Natural killer cell (primary cell): Measurements from ENCODE around the gene CAMTA1. TPM values are rescaled to one million over a fixed set of nuclear protein-coding genes. Genes with fewer than 3 reads are reported as not detected.

Experiments used
- ATAC-seq, 3 donors: fragments of 150-1000 bp in 2 of 3; fragments of 200-7000 bp in 1 of 3; cut with Tn5 transposase; 1 replicate in 1 of 3; 2 replicates in 2 of 3; pipeline ENCODE4 v1.10.0; 2021; ENCODE audit warnings: mild to moderate bottlenecking in 2 of 3, moderate library complexity in 2 of 3
- DNase-seq, 2 donors: peaks; one replicate each; pipeline versions ENCODE4 v3.0.0 to v3.0.0-alpha.2; 2013 to 2021; ENCODE audit warnings: mixed read lengths in 1 of 2
- H3K27ac ChIP-seq: one replicate; pipeline ENCODE4 v1.5.1; 2013; ENCODE audit warnings: mild to moderate bottlenecking, low read length
- H3K27me3 ChIP-seq: one replicate; pipeline ENCODE4 v1.6.1; 2013; ENCODE audit warnings: low read length; ENCODE audit not compliant: control insufficient read depth, insufficient read depth
- H3K36me3 ChIP-seq: one replicate; pipeline ENCODE4 v1.6.1; 2013; ENCODE audit warnings: low read length; ENCODE audit not compliant: control insufficient read depth, insufficient read depth
- H3K4me1 ChIP-seq: one replicate; pipeline ENCODE4 v1.6.1; 2013; ENCODE audit warnings: low read length; ENCODE audit not compliant: control insufficient read depth, insufficient read depth
- H3K4me3 ChIP-seq: one replicate; pipeline ENCODE4 v1.5.1; 2013; ENCODE audit warnings: low read length
- H3K9me3 ChIP-seq: one replicate; pipeline ENCODE4 v1.6.1; 2013; ENCODE audit warnings: low read length; ENCODE audit not compliant: control insufficient read depth, insufficient read depth
- H3K27ac Mint-ChIP-seq, 2 donors: one replicate each; pipeline ENCODE4 v1.8.0; 2022; ENCODE audit warnings: mild to moderate bottlenecking in 2 of 2, mixed read lengths in 2 of 2, moderate library complexity in 1 of 2
- H3K27me3 Mint-ChIP-seq, 2 donors: one replicate each; pipeline ENCODE4 v1.8.0; 2022; ENCODE audit warnings: low read depth in 2 of 2, mixed read lengths in 2 of 2
- H3K36me3 Mint-ChIP-seq: one replicate; pipeline ENCODE4 v1.8.0; 2022; ENCODE audit warnings: mixed read lengths
- H3K4me1 Mint-ChIP-seq, 2 donors: one replicate each; pipeline ENCODE4 v1.8.0; 2022; ENCODE audit warnings: mixed read lengths in 2 of 2
- H3K4me3 Mint-ChIP-seq: one replicate; pipeline ENCODE4 v1.8.0; 2022; ENCODE audit warnings: mild to moderate bottlenecking, moderate library complexity, mixed read lengths
- H3K9me3 Mint-ChIP-seq, 2 donors: one replicate each; pipeline ENCODE4 v1.8.0; 2022; ENCODE audit warnings: mixed read lengths in 2 of 2
- CTCF ChIP-seq: fragments of 200-600 bp; IDR thresholded peaks from one replicate; pipeline ENCODE4 v1.8.0; 2022; ENCODE audit warnings: antibody characterized with exemption
- WGBS: methylation state at CpG from one replicate; pipeline ENCODE4 v1.1.7; 2013; ENCODE audit warnings: missing lambda C conversion rate; ENCODE audit not compliant: insufficient coverage; 5-methylcytosine and 5-hydroxymethylcytosine counted together
- intact Hi-C: fragments of 100-400 bp; cut with micrococcal nuclease; formaldehyde crosslinking; loops from one replicate; pipeline ENCODE4 v1.14.2; 2022
- total RNA-seq, 4 donors: library from RNA; stranded (reverse); fragments of 120-200 nt in 1 of 4; gene quantifications; one replicate each; pipeline versions ENCODE4 v1.2.3 to v1.2.4, GENCODE V29; 2013 to 2022

The CAMTA1 gene
- total RNA-seq, 3 donors from 2014 or later (not counting 1 experiment from before 2014, with no cell fraction given): 40.6 to 53.3 (median 44.9) TPM

GRCh38 chr1:6813165-6813564 is 27.9 kb downstream of the CAMTA1 start:
- TF ChIP-seq CTCF: no peak
- Mint-ChIP-seq H3K27ac (no peak overlapping the region), H3K36me3 (no peaks in the 10 kb centered on the region), H3K4me3 (no peak overlapping the region), H3K4me1 (peaks cover 28 to 39% of the 10 kb centered on the region in 2 donors), H3K27me3 (no peaks in the 10 kb centered on the region), H3K9me3 (no peaks in the 10 kb centered on the region)
- H3K27ac ChIP-seq: no peak overlapping the region
- no peak overlapping the region for H3K4me3 ChIP-seq
- WGBS: no CpG with 5 or more reads among the region's 1 CpG
- H3K4me1 ChIP-seq: peaks cover 2% of the 10 kb centered on the region
- DNase-seq: no peak
- peaks cover 4% of the 10 kb centered on the region for H3K36me3 ChIP-seq
- H3K27me3 ChIP-seq: no peaks in the 10 kb centered on the region
- H3K9me3 ChIP-seq: no peaks in the 10 kb centered on the region
- no peak for ATAC-seq
- intact Hi-C loops: no loop called here

- Mint-ChIP-seq H3K36me3 (no peaks in the 10 kb centered on the region), H3K27ac (no peak overlapping the region), H3K4me1 (peaks cover 43 to 54% of the 10 kb centered on the region in 2 donors), H3K27me3 (no peaks in the 10 kb centered on the region), H3K9me3 (no peaks in the 10 kb centered on the region), H3K4me3 (no peak overlapping the region)
- Histone ChIP-seq H3K9me3 (no peaks in the 10 kb centered on the region), H3K4me1 (peaks cover 2% of the 10 kb centered on the region), H3K36me3 (no peaks in the 10 kb centered on the region), H3K4me3 (no peak overlapping the region), H3K27ac (no peak overlapping the region), H3K27me3 (no peaks in the 10 kb centered on the region)
- TF ChIP-seq CTCF: no peak
- ATAC-seq (no peak), DNase-seq (no peak)
- WGBS: 98% methylated on average over 2 of the region's 2 CpGs
- intact Hi-C loops: no loop called here
These were observed 30.5 kb downstream of the CAMTA1 start for GRCh38 chr1:6815726-6816125.

GRCh38 chr1:6819246-6820040 is 34.2 kb downstream of the CAMTA1 start:
- Histone ChIP-seq H3K4me3 (no peak overlapping the region), H3K27me3 (no peaks in the 10 kb centered on the region), H3K36me3 (no peaks in the 10 kb centered on the region), H3K27ac (no peak overlapping the region), H3K4me1 (peaks cover 2% of the 10 kb centered on the region), H3K9me3 (no peaks in the 10 kb centered on the region)
- TF ChIP-seq CTCF: no peak
- no peak for ATAC-seq
- Mint-ChIP-seq H3K36me3 (no peaks in the 10 kb centered on the region), H3K4me3 (no peak overlapping the region), H3K4me1 (peaks cover 53 to 55% of the 10 kb centered on the region in 2 donors), H3K27ac (no peak overlapping the region), H3K27me3 (no peaks in the 10 kb centered on the region), H3K9me3 (no peaks in the 10 kb centered on the region)
- intact Hi-C loops: no loop called here
- no peak for DNase-seq
- 69% methylated on average over 5 of the region's 6 CpGs for WGBS

GRCh38 chr1:6820899-6821298 is 35.6 kb downstream of the CAMTA1 start:
- WGBS: no CpG with 5 or more reads among the region's 2 CpGs
- no peak for TF ChIP-seq CTCF
- peaks cover 2% of the 10 kb centered on the region for H3K4me1 ChIP-seq
- Mint-ChIP-seq H3K27me3 (no peaks in the 10 kb centered on the region), H3K36me3 (no peaks in the 10 kb centered on the region), H3K27ac (peak overlapping the region in 1 of 2 donors; percentile 11), H3K4me1 (peaks cover 46 to 50% of the 10 kb centered on the region in 2 donors), H3K9me3 (no peaks in the 10 kb centered on the region), H3K4me3 (no peak overlapping the region)
- ATAC-seq: no peak
- H3K27me3 ChIP-seq: no peaks in the 10 kb centered on the region
- H3K36me3 ChIP-seq: peaks cover 5% of the 10 kb centered on the region
- no peaks in the 10 kb centered on the region for H3K9me3 ChIP-seq
- no peak overlapping the region for H3K4me3 ChIP-seq
- DNase-seq: no peak
- H3K27ac ChIP-seq: no peak overlapping the region
- intact Hi-C loops: no loop called here
